ENCODE results near the gene ZNF268. TPM values are rescaled to one million over a fixed set of nuclear protein-coding genes. Genes with fewer than 3 reads are reported as not detected.
"Not testable (repeated sequence)": the region's sequence is repeated elsewhere in the genome, so short reads cannot be mapped to it uniquely, and the experiment has no call there.

Gene ZNF268
- polyA plus RNA-seq, 4 donors = 28.9 to 38.3 (median 32.6) TPM

DNA sequence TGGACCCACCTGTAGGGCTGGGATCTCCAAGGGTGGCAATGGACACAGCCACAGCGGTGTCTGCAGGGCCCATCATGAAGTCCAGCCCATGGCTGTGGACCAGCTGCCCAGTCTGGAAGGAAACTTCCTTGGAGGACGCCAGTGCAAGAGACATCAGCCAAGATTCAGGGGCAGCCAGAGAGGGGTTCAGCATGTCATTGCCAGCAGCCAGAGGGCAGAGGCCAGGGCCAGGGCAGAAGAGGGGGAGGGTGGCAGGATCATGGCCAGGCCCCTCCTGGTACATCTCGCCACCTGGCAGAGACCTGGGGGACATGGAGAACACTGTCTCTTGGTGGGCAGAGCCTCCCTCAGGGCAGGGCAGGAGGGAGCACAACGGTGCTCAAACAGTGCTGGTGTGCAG lies 44.2 kb downstream of the ZNF268 start:
- DNase-seq (ENCODE audit: low read depth in 4 of 4, low spot score in 2 of 4) = no peak

GRCh38 chr12:133226690-133227089 lies 45.4 kb downstream of the ZNF268 start:
- DNase-seq (ENCODE audit: low read depth in 4 of 4, low spot score in 2 of 4) = no peak

DNA sequence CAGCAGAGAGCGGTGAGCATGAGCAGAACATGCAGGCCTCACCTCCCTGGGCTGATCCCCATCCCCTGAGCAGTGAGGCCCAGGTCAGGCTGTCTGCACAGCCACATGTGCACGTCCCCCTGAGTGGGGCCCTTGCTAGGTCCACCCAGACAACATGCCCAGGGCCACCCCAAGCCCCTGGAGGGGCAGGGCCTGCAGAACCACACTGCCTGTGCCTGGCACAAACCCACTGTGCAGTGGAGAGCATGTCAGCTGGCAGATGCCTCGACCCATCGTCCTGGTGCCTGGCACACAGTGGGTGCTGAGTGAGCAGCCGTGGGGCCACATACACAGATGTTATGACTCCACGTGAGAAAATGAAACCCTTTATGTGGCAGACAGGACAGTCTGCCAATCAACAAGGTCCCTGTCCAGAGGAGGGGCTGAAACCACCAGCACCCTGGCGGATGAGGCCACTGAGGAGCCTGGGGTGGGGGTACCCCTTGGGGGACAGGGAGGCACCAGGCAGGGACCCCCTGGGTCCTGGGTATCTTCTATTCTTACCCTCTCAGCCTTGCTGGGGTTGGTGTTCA lies 46.1 kb downstream of the ZNF268 start:
- DNase-seq (ENCODE audit: low read depth in 4 of 4, low spot score in 2 of 4) = no peak

DNA sequence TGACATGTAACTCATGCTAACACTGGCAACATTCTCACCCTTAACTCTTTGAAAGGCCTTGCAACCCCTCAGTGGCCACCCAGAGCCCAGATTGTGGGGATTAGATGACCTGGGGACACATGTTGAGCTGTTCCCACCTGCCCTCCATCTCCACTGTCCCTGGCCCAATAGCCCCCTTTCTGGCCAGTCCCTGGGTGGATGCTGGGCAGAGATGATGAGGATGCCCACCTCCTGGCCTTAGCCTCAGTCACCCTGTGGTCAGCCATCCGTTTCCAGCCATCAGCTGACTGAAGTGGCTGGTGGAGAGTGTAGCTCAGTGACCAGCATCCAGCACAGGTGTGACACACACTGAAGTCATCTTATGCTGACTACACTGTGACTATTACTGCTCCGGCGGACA lies 49.7 kb downstream of the ZNF268 start:
- DNase-seq (ENCODE audit: low read depth in 4 of 4, low spot score in 2 of 4) = no peak

DNA sequence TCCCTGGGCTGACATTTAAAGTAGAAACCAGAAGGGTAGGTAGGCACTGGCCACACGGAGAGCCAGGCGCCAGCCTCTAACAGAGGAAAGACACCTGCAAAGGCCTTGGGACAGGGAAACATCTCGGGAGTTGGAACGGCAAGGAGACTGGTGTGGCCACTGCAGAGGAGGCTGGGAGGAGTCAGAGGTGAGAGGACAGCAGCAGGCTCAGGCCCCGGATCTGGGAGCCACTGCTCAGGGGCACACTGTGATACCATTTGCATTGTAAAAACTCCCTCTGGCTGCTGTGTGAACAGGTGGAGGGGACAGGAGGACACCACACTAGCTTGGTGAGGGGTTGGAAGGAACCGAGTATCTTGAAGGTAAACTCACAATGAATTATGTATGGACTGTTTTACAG lies 51.7 kb downstream of the ZNF268 start:
- DNase-seq (ENCODE audit: low read depth in 4 of 4, low spot score in 2 of 4) = no peak

GRCh38 chr12:133233993-133234564 lies 52.8 kb downstream of the ZNF268 start:
- no peak for DNase-seq (ENCODE audit: low read depth in 4 of 4, low spot score in 2 of 4)

- DNase-seq (ENCODE audit: low read depth in 4 of 4, low spot score in 2 of 4) = no peak
Observed at GRCh38 chr12:133234971-133235370, 53.7 kb downstream of the ZNF268 start.

DNA sequence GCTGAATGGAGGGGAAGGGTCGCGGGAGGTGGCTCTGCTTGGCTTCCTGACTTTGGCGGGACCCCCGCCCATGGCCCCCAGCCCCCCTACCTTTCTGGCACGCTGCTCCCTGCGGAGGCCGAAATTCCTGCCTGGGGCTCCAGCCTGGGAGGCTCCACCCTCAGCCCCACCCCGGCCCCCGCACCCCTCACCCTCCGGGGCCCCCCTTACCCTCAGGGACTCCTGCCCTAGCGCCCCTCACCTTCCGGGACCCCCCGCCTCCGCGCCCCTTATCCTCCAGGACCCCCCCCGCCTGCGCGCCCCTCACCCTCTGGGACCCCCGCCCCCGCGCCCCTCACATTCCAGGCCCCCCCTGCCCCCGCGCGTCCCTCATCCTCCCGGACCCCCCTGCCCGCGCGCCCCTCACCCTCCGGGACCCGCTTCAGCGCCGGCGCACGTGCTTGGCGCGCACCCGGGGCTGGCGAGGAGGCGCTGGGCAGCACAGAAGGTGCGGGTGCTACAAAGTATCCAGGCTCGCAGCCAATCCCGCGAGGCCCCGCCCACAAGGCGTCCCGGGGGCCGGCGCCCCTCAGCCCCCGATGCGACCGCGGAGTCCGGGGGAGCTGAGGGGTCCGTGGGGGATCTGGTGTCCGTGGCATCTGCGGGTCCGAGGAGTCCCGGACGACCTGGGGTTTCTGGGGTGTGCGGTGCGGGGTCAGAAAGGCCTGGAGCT lies 54.3 kb downstream of the ZNF268 start, which contains the start of gene ANHX:
Gene ANHX, minus strand, starts transcription at position 477 of the 712 bp plus-strand sequence. CDS start 1,521 bp downstream, outside the sequence.
- DNase-seq (ENCODE audit: low read depth in 4 of 4, low spot score in 2 of 4) = no peak

DNA sequence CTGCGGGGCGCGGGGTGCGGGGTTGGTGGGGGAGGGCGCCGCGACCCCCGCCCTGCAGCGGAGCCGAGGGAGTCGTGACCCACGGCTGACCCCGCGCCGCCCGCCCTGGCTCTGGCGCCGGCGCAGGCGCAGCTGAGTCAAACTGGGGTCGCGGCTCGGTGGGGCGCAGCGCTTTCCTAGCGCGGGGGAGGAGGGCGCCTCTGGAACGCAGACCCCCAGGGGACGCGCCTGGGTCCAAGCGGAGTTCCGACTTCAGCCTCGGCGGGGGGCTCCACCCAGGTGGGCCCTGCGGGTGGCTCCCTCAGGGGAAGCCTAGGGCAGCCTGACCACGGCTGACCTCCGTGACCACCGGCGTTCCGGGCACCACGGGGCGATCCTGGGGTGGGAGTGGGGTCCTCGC lies 54.8 kb downstream of the ZNF268 start:
- DNase-seq (ENCODE audit: low read depth in 4 of 4, low spot score in 2 of 4) = no peak

DNA sequence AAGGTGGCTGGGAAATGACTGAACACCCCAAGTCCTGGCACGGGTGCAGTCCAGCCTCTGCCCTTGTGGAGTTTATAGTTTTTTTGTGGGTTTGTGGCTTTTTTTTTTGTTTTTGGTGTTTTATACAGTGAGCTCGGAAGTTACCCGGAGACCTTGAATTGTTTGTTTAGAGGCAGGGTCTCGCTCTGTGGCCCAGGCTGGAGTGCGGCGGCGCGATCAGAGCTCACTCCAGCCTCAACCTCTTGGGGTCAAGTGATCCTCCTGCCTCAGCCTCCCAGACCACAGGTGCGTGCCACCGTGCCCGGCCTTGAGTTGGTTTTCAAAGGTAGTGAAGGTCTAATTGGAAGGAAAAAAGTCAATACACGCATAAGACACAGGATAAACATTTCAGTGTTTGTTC lies 55.3 kb downstream of the ZNF268 start:
- DNase-seq (ENCODE audit: low read depth in 4 of 4, low spot score in 2 of 4) = no peak

GRCh38 chr12:133251732-133252131 lies 70.4 kb downstream of the ZNF268 start:
- DNase-seq (ENCODE audit: low read depth in 4 of 4, low spot score in 2 of 4) = no peak

DNA sequence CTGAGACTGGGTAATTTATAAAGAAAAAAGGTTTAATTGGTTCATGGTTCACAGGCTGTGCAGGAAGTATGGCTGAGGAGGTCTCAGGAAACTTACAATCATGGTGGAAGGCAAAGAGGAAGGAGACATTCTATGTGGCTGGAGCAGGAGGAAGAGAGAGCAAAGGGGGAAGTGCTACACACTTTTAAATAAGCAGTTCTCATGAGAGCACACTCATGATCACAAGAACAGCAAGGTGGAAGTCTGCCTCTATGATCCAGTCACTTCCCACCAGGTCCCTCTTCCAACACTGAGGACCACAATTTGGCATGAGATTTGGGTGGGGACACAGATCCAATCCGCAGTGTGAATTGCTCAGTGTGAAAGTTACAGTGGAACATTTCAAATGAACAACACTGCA lies 74.5 kb downstream of the ZNF268 start:
- not testable (repeated sequence) for DNase-seq (ENCODE audit: low read depth in 4 of 4, low spot score in 2 of 4)

DNA sequence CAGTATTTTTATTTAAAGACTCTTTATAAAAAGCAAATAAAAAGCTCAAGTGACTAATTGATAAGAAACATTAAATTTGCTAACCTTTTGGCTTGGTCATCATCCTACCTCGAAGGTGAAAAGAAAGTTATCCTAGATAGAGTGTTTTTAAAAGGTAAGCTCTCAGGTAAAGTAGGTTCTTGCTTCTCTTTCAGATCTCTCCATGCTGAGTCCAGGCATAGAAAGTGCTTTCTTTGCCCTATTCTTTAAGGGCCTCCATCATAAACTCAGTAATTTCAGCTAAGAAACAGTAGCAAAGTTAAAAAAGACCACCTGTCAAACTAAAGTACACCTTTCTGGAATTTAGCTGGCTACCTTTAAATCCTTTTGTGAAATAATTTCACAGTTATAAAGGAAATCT lies 75.0 kb downstream of the ZNF268 start:
- no peak for DNase-seq (ENCODE audit: low read depth in 4 of 4, low spot score in 2 of 4)

DNA sequence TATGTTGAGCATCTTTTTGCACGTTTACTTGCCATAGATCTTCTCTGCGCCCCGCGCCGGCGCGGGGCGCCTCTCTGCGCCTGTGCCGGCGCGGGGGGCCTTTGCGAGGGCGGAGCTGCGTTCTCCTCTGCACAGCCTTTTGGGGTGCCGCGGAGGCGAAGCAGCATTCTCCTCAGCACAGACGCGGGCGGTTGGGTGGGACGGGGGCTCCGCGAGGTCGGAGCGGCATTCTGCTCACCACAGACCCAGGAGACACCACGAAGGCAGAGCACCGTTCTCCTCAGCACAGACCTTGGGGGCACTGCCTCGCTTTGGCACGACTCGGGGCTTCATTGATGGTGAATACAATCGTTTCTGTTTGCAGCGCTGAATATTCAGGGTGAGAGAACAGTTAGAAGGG lies 82.9 kb downstream of the ZNF268 start:
- DNase-seq (ENCODE audit: low read depth in 4 of 4, low spot score in 2 of 4) = no peak

Other genes with a start within 250 kb of the ZNF268 start
- 10 to 100 TPM; 20.5 to 31.1 (median 26.1) TPM for gene ZNF605, start 225.2 kb upstream of the ZNF268 start, polyA plus RNA-seq (ENCODE audit: insufficient read length in 4 of 4)
- 10 to 100 TPM; 10.2 to 18.6 (median 14.1) TPM for gene ZNF26, start 195.1 kb upstream of the ZNF268 start, polyA plus RNA-seq (ENCODE audit: insufficient read length in 4 of 4)
- gene ZNF84, start 144.0 kb upstream of the ZNF268 start, polyA plus RNA-seq (ENCODE audit: insufficient read length in 4 of 4) = 10 to 100 TPM; 60.1 to 89.0 (median 75.8) TPM
- gene ZNF140, start 100.6 kb upstream of the ZNF268 start, polyA plus RNA-seq (ENCODE audit: insufficient read length in 4 of 4) = 10 to 100 TPM; 33.7 to 44.3 (median 38.5) TPM
- gene ZNF891, start 51.2 kb upstream of the ZNF268 start, polyA plus RNA-seq (ENCODE audit: insufficient read length in 4 of 4) = 1 to 10 TPM; 2.6 to 9.3 (median 5.5) TPM
- 10 to 100 TPM; 16.9 to 34.4 (median 21.8) TPM for gene ZNF10, start 50.9 kb upstream of the ZNF268 start, polyA plus RNA-seq (ENCODE audit: insufficient read length in 4 of 4)
- gene ANHX, start 54.4 kb downstream of the ZNF268 start, polyA plus RNA-seq (ENCODE audit: insufficient read length in 4 of 4) = not detected